Chondrocyte (in vitro differentiated cells): ENCODE data around the gene CENPC. TPM values are rescaled to one million over a fixed set of nuclear protein-coding genes. Genes with fewer than 3 reads are reported as not detected.

ENCODE experiments used
- DNase-seq: peaks from one replicate; pipeline ENCODE4 v3.0.0; 2021; ENCODE audit warnings: mixed read lengths, low spot score
- H3K27ac Mint-ChIP-seq: one replicate; pipeline ENCODE4 v1.8.0; 2021; ENCODE audit warnings: mild to moderate bottlenecking, moderate library complexity, mixed read lengths; ENCODE audit not compliant: unreplicated experiment
- H3K27me3 Mint-ChIP-seq: 2 replicates; pipeline ENCODE4 v1.8.0; 2021; ENCODE audit warnings: low read depth, mixed read lengths
- H3K36me3 Mint-ChIP-seq: 2 replicates; pipeline ENCODE4 v1.8.0; 2021; ENCODE audit warnings: low read depth, mixed read lengths
- H3K4me1 Mint-ChIP-seq: 2 replicates; pipeline ENCODE4 v1.8.0; 2021; ENCODE audit warnings: low read depth, mild to moderate bottlenecking, mixed read lengths
- H3K4me3 Mint-ChIP-seq: one replicate; pipeline ENCODE4 v1.8.0; 2021; ENCODE audit warnings: mild to moderate bottlenecking, moderate library complexity, mixed read lengths; ENCODE audit not compliant: unreplicated experiment
- H3K9me3 Mint-ChIP-seq: 2 replicates; pipeline ENCODE4 v1.8.0; 2021; ENCODE audit warnings: low read depth, mixed read lengths
- CTCF ChIP-seq: fragments of 200-600 bp; sonication (generic); IDR thresholded peaks from 2 replicates; pipeline ENCODE4 v1.5.0; 2021; ENCODE audit warnings: antibody characterized with exemption, mild to moderate bottlenecking, moderate library complexity
- total RNA-seq: library from RNA; stranded (reverse); gene quantifications from 3 replicates; pipeline ENCODE4 v1.2.1, GENCODE V29; 2021

CENPC gene
- total RNA-seq, 1 donor from 2014 or later, result 9.7 TPM

GRCh38 chr4:67438975-67439374 is 106.3 kb downstream of the CENPC start:
- peaks cover 8% of the 10 kb centered on the region for H3K36me3 Mint-ChIP-seq
- H3K4me3 Mint-ChIP-seq, result no peak overlapping the region
- no peaks in the 10 kb centered on the region for H3K9me3 Mint-ChIP-seq
- no peak for TF ChIP-seq CTCF
- H3K27me3 Mint-ChIP-seq, result no peaks in the 10 kb centered on the region
- H3K27ac Mint-ChIP-seq, result no peak overlapping the region
- DNase-seq, result no peak
- peaks cover 7% of the 10 kb centered on the region for H3K4me1 Mint-ChIP-seq

- Mint-ChIP-seq H3K9me3 (no peaks in the 10 kb centered on the region), H3K27ac (peak overlapping the region; percentile 50), H3K4me1 (peaks cover 7% of the 10 kb centered on the region), H3K4me3 (no peak overlapping the region), H3K36me3 (peaks cover 10% of the 10 kb centered on the region), H3K27me3 (no peaks in the 10 kb centered on the region)
- no peak for TF ChIP-seq CTCF
- DNase-seq, result no peak
These were observed 107.2 kb downstream of the CENPC start for GRCh38 chr4:67437974-67438713.

- no peak for DNase-seq
- Mint-ChIP-seq H3K4me3 (no peak overlapping the region), H3K27ac (no peak overlapping the region), H3K36me3 (peaks cover 6% of the 10 kb centered on the region), H3K27me3 (no peaks in the 10 kb centered on the region), H3K4me1 (peaks cover 7% of the 10 kb centered on the region), H3K9me3 (no peaks in the 10 kb centered on the region)
- no peak for TF ChIP-seq CTCF
These were observed 108.6 kb downstream of the CENPC start for GRCh38 chr4:67436742-67437141.

- Mint-ChIP-seq H3K9me3 (no peaks in the 10 kb centered on the region), H3K27me3 (no peaks in the 10 kb centered on the region), H3K27ac (no peak overlapping the region), H3K4me3 (no peak overlapping the region), H3K4me1 (no peaks in the 10 kb centered on the region), H3K36me3 (peaks cover 5% of the 10 kb centered on the region)
- TF ChIP-seq CTCF, result no peak
- DNase-seq, result no peak
These were observed 114.3 kb downstream of the CENPC start for GRCh38 chr4:67430989-67431388.

- Mint-ChIP-seq H3K36me3 (peaks cover 2% of the 10 kb centered on the region), H3K9me3 (no peaks in the 10 kb centered on the region), H3K4me3 (no peak overlapping the region), H3K4me1 (no peaks in the 10 kb centered on the region), H3K27ac (no peak overlapping the region), H3K27me3 (no peaks in the 10 kb centered on the region)
- no peak for DNase-seq
- TF ChIP-seq CTCF, result no peak
These were observed 116.5 kb downstream of the CENPC start for GRCh38 chr4:67428819-67429218.

Other genes starting within 250 kb of the CENPC start
- gene STAP1, start 13.2 kb upstream of the CENPC start, total RNA-seq, result not detected in 3 replicates
- gene UBA6, start 155.7 kb upstream of the CENPC start, total RNA-seq, result 61.7 to 78.5 TPM (median 68.0 TPM) in 3 replicates
- gene GNRHR, start 208.9 kb upstream of the CENPC start, total RNA-seq, result not detected in 3 replicates